Cardiac fibroblast (primary cell): ENCODE results near the gene IL13RA1.

Experiments
- DNase-seq, 2 donors: peaks; one replicate each; pipeline versions ENCODE4 v3.0.0 to v3.0.0-alpha.2; 2010; ENCODE audit warnings: low read depth in 2 of 2
- H3K4me3 ChIP-seq, 2 donors: replicated peaks in 1 of 2; 1 replicate in 1 of 2; 2 replicates in 1 of 2; pipeline ENCODE4 v1.5.1; 2011; ENCODE audit warnings: low read depth in 2 of 2, low read length in 2 of 2, mild to moderate bottlenecking in 2 of 2, moderate library complexity in 1 of 2
- TF ChIP-seq, protein P1 (sequence below): IDR thresholded peaks from one replicate; pipeline ENCODE4 v1.5.1; 2011; ENCODE audit warnings: low read depth, mild to moderate bottlenecking, low read length, inconsistent platforms

Gene IL13RA1

DNA sequence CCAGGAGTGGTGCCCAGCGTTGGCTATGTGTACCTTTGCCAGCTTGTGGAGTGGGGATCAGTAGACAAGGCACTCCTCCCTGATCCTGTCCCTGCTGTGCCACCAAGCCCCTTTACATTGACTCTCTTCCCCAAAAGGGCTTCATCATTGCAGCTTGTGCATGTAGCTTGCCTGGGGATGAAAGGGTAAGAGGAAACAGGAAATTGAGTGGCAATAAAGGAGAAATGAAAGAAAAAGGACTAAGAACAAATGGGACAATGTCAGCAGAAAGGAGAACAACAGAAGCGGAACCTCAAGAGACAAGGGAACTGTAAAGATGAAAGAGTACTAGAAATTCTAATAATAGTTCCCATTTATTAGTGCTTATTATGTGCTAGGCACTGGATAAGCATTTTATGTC, 8.7 kb upstream of the IL13RA1 start:
- no peak for DNase-seq
- TF ChIP-seq, protein P1, sequence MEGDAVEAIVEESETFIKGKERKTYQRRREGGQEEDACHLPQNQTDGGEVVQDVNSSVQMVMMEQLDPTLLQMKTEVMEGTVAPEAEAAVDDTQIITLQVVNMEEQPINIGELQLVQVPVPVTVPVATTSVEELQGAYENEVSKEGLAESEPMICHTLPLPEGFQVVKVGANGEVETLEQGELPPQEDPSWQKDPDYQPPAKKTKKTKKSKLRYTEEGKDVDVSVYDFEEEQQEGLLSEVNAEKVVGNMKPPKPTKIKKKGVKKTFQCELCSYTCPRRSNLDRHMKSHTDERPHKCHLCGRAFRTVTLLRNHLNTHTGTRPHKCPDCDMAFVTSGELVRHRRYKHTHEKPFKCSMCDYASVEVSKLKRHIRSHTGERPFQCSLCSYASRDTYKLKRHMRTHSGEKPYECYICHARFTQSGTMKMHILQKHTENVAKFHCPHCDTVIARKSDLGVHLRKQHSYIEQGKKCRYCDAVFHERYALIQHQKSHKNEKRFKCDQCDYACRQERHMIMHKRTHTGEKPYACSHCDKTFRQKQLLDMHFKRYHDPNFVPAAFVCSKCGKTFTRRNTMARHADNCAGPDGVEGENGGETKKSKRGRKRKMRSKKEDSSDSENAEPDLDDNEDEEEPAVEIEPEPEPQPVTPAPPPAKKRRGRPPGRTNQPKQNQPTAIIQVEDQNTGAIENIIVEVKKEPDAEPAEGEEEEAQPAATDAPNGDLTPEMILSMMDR, result no peak
- no peak overlapping the region for H3K4me3 ChIP-seq

DNA sequence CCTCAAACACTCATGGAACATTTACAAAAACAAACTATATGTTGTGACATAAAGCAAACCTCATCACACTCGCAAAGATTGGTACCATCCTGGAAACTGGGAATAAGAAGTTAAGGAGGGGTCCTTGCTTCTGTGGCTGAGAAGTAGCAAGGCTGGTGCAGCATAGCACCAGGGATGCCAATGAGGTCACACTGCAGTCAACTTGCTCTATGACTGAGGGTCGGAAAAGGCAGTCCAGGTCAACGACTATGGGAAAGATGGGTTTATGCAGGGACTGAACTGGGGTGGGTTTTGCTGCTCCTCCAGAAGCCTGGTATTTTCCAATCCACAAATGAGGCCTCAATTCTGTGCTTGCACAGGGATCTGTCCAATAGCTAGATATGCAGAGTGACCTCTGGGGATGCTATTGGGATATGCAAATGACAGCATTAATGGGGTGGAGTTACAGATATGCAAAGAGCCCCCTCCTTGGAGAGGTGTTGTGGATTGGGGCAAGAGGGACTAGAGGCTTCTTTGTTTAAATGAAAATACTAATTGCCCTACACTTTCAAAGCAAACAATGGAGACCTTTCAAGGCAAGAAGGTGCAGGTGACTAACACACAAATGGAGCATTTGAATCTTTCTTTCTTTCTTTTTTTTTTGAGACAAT, 7.2 kb upstream of the IL13RA1 start:
- TF ChIP-seq, protein P1, result no peak
- no peak for DNase-seq
- no peak overlapping the region for H3K4me3 ChIP-seq

DNA sequence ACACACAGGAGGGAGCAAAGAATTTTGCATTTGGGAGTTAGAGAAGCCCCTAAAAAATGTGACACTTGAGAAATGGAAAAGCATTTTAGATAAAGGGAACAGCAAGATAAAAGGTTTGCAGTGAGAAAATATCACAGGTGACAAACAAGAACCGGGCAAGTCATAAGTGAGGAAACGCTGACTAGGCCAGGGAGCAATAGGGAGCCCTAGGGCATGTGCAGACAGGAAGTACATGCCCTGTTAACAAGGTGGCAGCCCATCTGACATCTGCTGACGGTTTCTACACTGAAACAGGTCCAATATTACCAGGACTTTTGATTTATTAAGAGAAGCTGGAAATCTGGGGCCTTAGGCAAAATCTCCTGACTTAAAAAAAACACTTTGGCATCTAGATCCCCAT, 4.0 kb upstream of the IL13RA1 start:
- DNase-seq, result no peak
- H3K4me3 ChIP-seq, result no peak overlapping the region
- TF ChIP-seq, protein P1, result no peak

DNA sequence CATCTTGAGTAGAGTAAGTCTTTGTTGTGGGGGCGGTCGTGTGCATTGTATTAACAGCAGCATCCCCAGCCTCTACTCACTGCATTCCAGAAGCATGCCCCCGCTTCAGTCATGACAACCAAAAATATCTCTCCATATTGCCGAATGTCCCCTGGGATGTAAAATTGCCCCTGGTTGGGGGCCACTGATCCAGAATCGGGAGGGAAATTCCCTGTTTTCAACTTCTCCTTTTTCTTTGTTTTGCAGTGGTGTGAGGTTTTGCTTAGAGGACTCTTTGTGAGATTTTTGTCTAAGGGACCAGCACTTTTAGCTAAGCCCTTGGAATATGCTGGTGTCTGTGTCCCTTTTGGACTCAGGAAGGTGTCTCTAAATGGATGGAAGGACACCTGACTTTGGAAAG, 3.0 kb upstream of the IL13RA1 start:
- no peak for DNase-seq
- TF ChIP-seq, protein P1, result no peak
- H3K4me3 ChIP-seq, result no peak overlapping the region

DNA sequence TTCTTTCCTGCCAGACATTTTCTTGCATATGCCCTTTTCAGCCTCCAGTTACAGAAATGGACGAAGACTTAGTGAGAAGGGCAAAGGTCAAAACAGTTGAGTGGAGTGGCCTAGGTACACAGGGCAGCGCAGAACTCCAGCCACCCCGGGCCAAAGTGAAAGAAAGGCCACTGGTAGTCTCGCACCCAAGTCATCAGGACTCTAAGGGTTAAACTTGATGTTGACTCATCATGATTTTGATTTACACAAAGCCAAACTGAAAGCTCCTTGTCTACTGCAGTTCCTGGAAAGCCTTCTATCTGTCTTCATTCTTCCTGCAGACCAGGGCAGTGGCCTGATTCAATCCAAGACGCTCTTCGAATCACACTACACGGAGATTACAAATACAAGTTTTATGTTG, 2.6 kb upstream of the IL13RA1 start:
- TF ChIP-seq, protein P1, result no peak
- peak; percentile 34 to 47 for DNase-seq
- no peak overlapping the region for H3K4me3 ChIP-seq

DNA sequence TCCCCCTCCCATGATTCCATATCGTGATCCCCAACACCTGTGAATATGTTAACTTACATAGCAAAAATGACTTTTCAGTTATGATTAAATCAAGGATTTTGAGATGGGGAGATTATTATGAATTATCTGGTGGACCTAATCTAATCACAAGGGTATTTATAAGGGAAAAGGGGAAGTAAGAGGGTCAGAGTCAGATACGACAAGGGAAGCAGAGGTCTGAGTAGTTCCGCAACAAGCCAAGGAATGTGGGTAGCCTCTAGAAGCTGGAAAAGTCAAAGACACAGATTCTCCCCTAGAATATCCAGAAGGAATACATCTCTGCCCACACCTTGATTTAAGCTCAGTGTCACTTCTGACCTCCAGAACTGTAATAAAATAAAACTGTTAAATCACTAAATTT, 1.0 kb upstream of the IL13RA1 start:
- H3K4me3 ChIP-seq, result no peak overlapping the region
- TF ChIP-seq, protein P1, result no peak
- DNase-seq, result no peak
